AML-193 (cell line): ENCODE data around the gene GRID2.
"Not testable (repeated sequence)": the region's sequence is repeated elsewhere in the genome, so short reads cannot be mapped to it uniquely, and the experiment has no call there.

Experiments
- DNase-seq, 2 experiments: peaks; one replicate each; lab custom pipeline; 2025; lab: John Stamatoyannopoulos, UW

Gene GRID2

GRCh38 chr4:92303621-92304027, at the start of gene GRID2:
Gene GRID2, plus strand, starts transcription at chr4:92303966.
- no peak for DNase-seq

DNA sequence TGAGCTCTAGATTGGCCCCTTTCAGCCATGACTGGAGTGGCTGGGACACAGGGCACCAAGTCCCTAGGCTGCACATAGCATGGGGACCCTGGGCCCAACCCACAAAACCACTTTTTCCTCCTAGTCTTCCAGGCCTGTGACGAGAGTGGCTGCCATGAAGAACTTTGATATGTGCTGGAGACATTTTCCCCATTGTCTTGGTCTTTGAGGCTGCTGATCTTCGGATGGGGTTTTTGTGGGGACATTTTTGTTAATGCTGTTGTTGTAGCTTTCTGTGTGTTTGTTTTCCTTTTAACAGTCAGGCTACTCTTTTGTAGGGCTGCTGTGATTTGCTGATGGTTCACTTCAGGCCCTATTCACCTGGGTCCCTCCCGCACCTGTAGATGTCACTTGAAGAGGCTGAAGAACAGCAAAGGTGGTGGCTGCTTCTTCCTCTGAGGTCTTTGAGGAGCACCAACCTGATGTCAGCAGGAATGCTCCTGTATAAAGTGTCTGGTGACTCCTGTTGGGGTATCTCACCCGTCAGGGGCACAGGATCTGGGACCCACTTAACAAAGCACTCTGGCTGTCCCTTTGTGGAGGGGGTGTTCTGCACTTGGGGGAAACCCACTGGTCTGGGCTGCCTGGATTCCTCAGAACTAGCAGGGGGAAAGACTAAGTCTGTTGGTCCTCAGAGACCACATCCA, 49.6 kb upstream of the GRID2 start:
- DNase-seq = no peak

DNA sequence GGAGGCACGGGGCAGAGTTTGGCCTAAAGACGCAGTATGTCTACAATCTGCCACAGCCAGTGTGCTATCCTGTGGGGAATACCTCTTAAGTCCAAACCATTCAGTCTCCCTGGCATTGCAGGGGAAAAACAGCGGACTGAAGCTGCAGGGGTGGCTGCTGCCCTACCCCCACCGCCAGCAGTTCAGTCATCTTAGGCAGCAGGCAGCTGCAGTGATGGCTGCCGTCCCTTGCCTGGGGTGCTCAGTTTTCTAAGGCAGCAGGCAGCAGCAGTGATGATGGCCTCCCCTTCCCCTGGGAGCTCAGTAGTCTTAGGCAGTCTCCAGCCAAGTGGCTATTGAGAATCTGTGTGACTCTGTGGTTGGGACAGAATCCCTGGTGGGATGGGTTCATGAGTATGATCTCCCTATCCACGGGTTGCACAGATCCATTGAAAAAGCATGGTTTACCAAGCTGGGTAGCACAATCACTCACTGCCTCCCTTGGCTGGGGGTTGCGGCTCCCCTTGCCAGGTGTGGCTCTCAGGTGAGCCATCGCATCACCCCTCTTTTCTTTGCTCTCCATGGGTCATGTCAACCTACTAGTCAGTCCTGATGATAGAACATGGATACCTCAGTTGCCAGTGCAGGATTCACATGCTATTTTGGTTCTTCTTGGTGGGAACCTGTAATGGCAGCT, 48.9 kb upstream of the GRID2 start:
- no peak for DNase-seq

- no peak for DNase-seq
Measured at GRCh38 chr4:92255920-92256244, 47.9 kb upstream of the GRID2 start.

DNA sequence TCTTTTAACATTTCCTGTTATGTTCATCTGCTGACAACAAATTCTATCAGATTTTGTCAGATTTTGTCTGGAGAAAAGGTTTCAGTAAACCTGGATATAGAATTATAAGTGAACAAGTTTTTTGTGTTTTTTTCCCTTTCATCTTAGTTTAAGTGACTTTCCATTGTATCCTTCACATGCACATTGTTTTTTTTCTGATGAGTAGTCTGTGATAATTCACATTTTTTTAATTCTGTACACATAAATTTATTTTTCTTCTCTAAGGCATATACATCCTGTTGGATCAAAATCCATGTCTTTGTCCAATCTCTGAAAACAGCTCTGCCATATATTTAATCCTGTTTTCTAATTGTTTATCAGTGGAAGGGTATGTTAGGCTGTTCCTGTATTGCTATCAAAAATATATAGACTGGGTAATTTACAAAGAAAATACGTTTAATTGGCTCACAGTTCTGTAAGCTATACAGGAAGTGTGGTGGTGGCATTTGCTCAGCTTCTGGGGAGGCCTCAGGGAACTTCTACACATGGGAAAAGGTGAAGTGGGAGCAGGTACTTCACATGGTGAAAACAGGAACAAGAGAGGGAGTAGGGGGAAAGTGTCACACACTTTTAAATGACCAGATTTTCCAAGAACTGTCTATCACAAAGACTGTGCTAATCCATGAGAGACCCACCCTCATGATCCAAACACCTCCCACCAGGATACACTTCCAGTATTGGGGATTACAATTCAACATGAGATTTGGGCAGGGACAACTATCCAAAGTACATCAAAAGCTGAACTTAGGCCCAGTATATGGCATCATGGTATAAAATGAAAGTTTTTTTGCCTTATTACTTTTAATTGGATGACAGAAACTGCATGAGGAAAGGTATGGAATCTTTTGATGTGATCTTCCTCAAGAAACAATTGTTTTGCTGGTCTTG, 45.6 kb upstream of the GRID2 start:
- no peak for DNase-seq

DNA sequence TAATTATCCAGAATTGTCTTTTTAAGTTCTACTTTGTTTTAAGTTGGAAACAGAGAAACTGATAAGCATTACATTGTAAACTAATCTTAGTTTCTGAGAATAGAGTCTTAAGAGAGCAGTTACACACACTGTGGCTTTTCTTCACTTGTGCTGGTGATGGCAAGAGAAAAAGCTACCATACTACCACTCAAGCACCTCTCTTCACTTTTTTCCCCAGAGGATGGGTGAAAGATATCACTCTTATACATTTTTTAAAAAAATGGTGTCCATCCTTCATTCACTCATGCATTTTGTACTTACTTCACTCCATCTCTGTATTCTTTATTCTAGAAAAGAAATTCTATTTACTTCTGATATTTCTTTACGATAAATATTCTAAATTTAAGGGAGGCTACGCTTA, 42.5 kb upstream of the GRID2 start:
- DNase-seq = no peak

DNA sequence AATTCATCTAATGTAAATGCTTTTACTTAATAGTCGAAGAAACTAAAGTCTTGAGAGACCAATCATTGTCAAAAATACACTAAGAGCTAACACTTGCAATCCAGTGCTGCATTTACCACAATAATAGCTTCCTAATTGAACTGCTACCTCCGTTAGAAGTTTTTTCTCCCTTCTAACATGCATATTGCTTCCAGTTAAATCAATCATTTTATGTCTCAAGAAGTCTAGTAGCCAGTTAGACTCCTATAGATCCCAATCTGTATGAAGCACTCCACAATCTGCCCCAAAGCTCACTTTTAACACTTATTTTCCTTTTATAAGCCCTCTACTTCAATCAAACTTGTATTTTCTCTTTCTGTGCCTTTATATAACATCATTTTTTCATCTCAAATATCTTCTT, 41.4 kb upstream of the GRID2 start:
- DNase-seq = no peak

DNA sequence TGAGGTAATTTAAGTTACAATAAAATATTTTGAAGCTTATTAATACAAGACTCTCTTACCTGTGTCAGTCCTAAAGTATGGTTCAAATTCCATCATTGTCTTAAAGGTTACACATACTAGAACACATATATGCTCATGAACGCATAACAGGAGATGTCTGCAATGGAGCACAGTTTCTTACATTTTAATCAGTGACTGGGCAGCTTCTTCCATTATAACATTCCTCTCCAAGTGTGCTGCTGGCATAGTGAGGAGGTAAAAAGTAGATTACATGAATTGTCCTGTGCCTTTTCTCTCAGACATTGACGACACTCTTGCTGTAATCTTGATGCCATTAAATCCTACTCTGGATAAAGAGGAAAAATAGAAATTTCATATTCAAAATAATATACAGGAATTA, 40.8 kb upstream of the GRID2 start:
- no peak for DNase-seq

DNA sequence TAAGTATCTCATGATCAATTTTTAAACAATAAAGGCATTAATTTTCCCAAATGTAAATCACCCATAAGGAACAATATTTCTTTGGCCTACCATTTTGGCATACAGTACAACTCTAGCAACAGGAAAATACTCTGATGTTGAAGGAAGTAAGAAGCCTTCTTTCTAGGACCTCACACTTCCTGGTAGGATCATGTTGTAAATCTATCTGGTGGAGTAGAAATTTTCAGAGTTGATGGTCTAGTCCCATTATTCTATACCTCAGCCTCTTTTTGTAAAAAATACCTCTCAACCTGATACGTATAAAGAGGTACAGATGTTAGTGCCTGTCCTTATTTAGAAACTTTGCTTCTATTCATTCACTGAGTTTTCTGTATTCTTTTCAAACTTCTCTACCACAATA, 40.2 kb upstream of the GRID2 start:
- DNase-seq = no peak

DNA sequence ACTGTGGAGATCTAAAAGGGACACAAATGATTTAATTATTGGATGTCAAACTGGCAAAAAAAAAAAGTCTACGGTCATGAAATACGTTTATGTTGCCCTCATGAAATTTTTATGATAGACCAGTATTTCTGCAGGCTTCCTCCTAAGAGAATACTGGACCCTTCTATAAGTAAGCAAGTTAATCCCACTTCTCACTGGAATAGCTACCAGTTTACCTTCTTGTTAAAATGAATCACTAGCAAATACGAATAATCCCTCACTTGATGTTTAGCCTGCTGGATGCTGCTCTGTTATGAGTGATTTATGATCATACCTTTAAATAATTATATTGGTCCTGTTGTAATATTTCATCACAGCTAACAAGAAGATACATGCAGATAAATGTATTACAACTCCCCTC, 39.6 kb upstream of the GRID2 start:
- no peak for DNase-seq

- no peak for DNase-seq
Measured at GRCh38 chr4:92265021-92265420, 38.7 kb upstream of the GRID2 start.

DNA sequence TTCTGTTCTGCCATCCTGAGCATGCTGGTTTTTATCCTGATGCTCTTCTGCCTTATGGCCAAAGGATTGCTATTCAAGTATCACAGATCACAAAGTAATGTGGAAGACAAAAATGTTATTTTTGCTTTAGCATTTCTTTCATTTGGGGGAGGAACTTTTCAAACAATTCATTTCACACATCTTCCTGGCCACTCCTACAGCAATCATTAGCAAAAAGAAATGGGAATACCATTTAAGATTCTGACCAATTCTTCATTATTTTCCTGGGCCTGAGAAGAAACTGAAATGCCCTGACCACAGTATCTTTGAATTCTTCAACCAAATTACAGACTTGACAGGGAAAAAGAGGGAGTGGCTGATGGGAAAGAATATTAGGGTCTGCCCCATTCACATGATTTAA, 38.0 kb upstream of the GRID2 start:
- no peak for DNase-seq

GRCh38 chr4:92266521-92266920, 37.2 kb upstream of the GRID2 start:
- no peak for DNase-seq

DNA sequence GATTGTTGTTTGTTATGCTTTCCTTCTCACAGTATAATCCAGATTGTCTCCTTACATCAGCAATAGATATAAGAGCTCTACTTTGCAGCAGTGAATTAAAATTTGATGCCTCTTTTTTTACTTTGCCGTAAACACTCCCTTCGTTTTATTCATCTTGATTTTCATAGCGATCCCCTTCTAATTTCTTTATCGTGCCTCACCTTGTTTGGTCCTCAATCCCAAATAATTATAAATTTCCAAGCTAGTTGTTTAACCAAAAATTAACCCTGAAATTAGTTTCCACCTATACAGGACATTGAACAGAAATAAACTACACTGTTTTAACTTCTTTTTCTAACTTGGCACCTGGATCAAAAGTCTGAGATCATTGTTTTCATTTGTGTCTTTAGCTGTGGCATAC, 35.1 kb upstream of the GRID2 start:
- no peak for DNase-seq

GRCh38 chr4:92270908-92271307, 32.9 kb upstream of the GRID2 start:
- DNase-seq = no peak

DNA sequence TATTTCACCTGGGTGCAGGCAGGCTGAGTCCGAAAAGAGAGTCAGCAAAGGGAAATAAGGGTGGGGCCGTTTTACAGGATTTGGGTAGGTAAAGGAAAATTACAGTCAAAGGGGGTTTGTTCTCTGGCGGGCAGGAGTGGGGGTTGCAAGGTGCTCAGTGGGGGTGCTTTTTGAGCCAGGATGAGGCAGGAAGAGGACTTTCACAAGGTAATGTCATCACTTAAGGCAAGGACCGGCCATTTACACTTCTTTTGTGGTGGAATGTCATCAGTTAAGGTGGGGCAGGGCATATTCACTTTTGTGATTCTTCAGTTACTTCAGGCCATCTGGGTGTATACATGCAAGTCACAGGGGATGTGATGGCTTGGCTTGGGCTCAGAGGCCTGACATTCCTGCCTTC, 32.2 kb upstream of the GRID2 start:
- DNase-seq = not testable (repeated sequence)

- DNase-seq = not testable (repeated sequence)
Measured at GRCh38 chr4:92277057-92277881, 26.5 kb upstream of the GRID2 start.

DNA sequence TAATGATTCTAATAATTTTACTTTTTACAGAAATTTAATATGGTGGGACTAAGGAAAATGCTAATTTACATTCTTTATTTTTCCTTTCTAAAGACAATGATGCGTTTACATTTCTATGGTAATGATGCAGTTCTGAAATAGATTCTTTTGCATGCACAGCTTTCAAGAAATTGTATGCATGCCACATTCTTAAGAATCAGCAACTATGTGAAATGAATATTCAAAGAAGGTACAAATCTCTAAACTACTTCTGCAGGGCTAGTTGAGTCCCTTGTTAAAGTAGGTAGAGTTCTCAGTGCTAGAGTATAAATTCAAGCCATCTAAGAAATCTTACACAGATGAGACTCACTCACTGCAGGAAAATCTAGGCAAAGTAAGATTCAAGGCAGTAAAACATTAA, 24.5 kb upstream of the GRID2 start:
- no peak for DNase-seq

GRCh38 chr4:92299152-92299551, 4.6 kb upstream of the GRID2 start:
- DNase-seq = no peak

DNA sequence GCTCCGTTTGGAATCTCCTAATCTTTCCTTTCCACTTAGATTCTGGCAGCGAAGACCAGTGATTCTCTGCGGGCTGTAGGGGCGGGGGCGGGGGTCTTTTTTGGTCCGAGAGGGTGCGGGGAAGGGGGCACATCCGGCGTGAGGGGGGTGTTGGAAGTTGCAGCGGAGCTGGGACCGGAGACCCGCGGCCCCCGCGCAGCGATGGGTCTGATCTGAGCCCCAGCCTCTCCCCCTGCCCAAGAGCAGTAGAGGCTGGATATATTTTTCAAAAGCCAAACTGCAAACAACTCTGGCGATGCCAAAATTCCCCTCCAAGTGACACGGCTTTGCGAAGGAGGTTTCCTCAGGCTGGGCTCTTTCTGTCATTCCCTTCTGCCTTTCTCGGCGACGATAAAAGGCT, 355 bp downstream of the GRID2 start:
- no peak for DNase-seq

GRCh38 chr4:92304606-92305005, 840 bp downstream of the GRID2 start:
- DNase-seq = no peak
